ENCODE measurements around the gene ZBTB16.
A peak's percentile ranks its signal among the peaks of the same experiment; 100 is the strongest.

The ZBTB16 gene

DNA sequence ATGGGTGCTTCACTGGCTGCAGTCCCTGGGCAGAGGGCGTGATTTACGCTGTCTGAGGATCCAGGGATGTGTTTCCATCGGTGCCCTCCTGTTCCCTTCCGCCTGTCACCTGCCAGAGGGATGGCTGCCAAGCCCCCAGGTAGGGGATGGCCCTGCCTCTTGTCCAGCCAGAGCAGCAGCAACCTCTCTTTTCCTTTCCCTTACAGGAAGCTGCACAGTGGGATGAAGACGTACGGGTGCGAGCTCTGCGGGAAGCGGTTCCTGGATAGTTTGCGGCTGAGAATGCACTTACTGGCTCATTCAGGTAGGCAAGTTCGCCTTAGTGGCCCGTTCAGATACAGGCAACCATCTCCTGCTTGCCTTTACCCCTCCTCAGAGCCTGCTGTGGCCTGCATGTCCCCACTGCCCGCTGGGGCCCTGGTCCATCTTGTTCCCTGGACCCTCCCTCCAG, 96.6 kb downstream of the ZBTB16 start:
- DNase-seq, result no peak

DNA sequence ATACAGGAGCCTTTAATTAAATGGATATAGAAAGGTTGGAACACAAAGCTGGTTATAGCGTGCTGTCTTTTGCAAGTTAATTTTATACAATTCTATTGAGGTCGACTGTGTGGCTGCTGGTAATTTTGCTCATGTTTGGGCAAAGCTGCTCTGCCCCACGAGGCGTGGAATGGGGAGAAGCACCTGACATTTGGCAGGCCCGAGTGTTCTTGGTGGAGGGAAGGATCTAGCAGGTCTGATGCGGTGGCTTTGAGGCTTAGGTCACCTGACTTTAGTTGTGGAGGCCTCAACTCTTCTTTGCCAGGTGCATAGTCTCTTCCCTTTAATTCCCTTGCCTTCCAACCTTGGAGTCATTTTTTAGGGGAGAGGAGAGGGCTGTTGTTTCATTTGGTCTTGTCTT, 97.3 kb downstream of the ZBTB16 start:
- no peak for DNase-seq

DNA sequence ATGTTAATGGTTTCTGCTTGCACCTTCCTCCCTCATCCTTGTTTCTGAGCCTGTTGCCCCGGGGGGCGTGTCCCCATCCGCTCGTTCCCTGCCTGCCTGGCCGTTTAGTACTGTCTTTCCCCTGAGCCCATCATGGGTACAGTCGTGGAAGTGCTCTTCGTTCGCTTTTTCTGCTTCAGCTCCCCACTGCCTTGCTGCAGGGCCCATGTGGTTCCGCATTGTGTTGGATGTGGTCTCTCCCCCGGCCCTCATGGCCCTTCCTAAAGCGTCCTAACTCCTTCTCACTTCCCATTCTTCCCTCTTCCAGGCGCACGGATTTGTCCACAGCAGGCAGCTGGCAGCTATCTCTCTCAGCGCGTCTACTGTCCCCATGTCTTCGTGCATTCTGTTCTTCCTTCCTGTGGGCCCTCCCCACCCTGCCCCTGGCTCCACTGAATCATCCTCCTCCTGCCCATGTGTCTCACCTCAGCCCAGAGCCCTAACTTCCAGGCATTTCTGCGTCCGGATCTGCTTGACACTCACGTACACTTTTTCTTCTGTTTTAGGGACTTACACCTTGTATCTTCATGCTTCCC, 98.1 kb downstream of the ZBTB16 start:
- no peak for DNase-seq

DNA sequence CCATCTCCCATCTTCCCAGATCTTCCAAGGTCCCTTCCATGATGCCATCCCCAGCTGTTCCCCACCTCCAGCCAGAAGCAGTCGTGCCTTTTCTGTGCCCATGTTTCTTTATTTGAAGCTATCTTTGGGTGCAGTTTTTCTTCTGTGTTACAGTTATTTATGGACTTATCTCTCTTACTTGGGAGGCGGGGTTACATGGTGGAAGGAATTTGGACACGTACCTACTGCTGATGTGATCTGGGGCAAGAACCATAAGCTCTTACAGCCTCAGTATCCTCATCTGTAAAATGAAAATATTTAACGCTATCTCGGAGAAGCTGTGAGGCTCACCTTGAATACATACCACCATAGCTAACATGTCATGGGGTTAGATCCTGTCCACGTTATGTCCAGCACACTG, 98.9 kb downstream of the ZBTB16 start:
- no peak for DNase-seq

DNA sequence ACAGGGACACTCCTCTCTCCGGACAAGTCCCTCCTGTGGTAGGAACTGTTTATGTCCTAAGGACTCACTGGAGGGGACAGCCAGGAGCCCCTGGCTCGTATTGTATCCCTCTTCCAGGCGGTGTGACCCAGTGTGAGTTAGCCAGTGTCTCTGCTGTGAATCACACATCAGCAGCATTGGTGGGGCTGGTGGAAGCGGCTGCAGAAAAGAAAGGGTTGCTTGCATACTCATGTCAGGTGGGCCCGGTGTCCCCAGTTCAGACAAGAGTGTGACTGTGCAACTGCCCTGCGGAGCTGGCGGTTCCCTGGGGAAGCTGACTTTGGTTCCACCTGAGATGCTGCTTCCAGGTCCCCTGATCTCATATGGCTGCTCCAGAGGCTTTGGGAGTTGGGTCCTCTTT, 99.4 kb downstream of the ZBTB16 start:
- DNase-seq, result no peak

DNA sequence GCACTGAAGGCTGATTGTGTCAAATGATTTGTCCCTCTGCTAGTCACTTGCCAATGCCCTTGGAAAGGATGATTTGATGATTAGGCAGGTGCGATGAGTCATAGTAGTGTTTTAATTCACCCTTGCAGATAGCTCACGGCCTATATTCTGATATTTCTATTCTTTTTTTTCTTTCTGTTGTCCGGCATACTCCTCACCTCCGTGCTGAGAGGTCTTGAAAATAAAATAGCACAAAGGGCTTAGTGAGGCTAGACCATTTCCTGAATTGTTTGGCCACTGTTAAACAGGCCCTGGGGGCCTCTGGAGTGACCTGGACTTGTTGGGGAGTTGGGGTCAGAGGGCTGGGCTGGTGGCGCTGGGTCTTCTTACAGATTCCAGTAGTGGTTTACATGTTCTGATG, 99.8 kb downstream of the ZBTB16 start:
- DNase-seq, result no peak

DNA sequence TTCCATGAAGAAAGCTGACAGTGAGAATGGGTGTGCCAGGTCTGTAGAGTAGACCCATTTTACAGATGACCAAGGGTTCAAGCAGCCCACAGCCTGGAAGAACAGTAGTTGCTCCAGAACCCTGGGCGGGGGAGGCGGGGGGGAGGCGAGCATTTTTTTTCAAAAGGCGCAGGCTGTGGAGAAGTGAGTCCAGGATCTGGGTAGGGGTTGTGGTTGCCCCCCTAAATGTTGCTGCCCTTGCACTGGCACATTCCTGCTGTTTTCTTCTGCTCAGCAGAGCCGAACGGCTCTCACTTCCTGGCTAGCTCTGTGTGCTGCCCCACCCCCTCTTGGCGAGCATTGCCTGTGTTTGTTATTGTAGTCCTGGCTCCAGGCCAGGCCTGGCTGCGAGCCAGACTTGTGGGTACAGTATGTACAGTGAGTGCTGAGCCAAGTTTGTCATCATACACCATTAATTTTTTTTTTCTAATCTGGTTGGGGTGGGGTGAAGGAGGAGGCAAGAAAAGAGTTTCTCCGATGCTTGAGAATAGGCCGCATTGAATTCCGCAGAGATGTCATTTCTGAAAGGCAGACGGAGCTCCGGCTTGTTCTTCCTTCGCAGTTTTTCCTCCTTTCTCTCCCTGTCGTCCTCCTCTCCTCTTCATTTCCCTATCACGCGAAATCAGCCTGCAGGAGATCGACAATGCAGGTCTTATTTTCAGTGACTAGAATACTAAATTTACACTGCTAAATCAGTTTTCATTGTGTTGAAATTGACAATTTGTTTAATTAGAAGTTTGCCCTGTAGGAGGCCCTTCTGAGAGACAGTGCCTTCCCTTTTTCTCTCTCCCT, 100.5 kb downstream of the ZBTB16 start:
- DNase-seq, result peak; percentile 90

DNA sequence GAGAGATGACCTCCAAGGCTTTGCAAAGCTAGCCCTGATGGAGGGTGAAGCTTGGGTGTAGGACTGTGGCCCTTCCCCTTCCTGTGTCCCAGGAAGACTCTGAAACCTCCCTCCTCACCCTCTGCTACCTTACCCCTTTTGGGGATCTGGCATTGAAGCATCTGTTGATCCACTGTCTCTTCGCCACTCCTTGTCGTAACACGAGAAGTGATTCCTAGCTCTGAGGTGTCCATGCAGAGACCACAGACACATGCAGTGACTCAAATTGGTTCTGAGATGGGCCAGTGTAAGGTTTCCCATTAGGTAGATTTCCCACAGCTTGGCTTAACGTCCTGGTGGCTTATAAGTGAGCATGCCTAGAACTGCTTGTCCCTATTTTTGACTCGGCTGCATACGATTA, 101.4 kb downstream of the ZBTB16 start:
- DNase-seq, result no peak

DNA sequence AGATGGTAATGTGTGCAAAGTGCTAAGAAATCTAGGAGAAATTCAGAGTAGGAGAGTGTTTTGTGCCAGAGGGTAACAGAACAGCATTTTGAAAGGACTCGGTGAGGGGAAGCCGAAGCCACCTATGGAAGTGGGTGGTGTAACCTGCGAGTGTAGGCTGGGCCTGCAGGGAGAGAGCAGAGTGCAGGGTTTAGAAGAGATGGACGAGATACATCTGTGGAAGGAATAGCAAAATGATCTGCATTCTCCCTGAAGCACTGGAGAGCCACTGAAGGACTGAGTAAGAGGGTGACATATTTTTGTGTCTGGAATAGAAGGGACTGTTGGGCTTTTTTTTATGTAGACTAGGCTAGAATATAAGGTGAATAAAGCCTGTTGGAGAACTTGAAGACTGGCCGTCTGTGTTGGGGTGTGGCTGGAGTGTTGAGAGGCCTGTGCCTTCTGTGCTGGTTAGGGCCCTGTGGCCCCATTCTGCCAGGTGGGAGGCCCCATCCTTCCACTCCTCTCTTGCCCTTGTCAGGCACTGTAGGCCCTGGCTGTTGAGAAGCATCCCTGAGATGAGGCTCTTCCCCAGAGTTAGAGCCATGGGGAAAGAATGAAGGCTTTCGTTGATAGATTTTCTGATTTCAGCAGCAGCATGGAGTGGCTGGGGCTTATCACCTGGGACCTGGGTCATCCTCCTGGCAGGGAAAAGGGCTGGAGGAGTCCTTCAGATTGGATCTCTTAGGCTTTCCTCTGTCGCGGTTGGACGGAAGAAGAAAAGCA, 102.2 kb downstream of the ZBTB16 start:
- DNase-seq, result no peak

DNA sequence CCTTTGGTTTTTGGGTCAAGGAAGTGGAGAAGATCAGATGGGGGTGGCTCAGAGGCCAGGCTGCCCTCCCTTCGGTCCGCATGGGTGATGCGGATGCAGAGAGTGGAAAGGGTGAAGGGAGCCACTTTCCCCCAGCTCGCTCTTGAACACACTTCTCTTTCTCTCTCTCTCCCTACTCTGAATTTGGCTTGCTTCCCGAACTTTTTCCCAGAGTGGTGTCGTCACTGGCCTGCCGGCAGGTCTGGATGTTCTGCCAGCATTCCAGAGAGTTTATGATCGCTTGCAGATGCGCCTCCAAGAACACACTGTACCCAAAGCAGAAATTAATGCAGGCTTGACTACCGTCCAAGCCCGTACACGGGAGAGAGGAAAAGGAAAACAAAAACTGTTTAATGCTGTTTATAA, 103.2 kb downstream of the ZBTB16 start:
- DNase-seq, result peak; percentile 98

DNA sequence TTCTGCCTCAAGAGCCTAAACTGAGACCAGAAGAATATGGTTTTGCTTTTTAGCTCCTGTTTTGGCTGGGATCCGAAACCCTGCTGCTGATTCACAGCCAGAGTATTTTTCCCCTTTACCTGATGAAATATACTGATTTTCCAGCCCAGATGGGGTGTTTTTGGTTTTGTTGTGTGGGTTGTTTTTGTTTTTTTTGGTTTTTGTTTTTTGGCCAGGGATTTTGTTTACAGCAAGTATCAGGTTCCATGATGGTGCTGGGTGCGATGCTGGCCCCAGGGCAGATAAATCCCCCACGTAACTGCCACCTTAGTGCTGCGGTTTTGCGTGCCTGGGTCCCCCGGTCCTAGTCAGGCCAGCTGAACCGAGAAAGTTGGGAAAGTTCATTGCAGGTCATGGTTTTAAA, 103.7 kb downstream of the ZBTB16 start:
- no peak for DNase-seq

DNA sequence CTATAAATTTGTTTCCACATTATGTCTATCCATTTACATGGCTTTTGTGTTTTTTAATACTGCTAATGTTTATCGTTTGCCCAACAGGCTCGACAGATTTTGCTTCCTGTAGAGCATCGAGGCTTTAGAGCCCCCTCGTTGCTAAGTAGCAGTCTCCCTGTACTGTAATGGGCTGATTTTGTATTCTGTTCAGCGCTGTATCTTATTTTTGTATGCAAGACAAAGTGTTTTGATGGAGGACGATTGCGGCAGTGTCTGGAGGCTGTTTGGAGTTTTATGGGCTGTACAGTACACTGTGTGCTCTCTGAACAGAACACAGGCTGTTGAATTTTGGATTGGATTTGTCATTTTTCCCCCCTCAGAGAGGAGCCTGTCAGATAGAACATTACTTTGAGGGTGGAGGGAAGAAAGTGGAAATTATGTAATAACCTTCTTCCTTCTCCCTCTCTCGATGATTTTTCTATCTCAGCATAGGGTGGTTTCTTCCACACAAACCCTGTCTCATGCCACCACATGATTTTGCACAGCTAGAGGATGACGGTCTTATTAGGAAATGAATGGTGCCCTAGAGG, 104.4 kb downstream of the ZBTB16 start:
- DNase-seq, result peak; percentile 64

DNA sequence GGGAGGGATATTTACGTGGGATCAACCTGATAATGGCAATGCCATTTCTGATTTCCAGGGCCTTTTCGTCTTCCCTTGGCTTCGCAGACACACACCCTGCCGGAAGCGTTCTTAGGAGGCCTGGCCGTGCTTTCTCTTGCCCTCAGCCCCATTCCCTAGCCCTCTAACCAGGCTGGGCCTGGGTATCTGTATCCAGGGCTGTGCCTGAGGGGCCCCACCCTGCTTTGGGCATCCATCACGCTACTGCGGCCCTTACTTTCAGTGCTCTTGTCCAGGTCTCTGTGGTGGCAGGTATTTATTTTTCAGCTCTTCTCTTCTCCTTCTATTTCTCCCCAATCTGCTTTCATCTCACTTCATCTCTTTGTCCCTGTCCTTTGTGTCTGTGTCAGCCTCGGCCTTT, 105.0 kb downstream of the ZBTB16 start:
- no peak for DNase-seq

DNA sequence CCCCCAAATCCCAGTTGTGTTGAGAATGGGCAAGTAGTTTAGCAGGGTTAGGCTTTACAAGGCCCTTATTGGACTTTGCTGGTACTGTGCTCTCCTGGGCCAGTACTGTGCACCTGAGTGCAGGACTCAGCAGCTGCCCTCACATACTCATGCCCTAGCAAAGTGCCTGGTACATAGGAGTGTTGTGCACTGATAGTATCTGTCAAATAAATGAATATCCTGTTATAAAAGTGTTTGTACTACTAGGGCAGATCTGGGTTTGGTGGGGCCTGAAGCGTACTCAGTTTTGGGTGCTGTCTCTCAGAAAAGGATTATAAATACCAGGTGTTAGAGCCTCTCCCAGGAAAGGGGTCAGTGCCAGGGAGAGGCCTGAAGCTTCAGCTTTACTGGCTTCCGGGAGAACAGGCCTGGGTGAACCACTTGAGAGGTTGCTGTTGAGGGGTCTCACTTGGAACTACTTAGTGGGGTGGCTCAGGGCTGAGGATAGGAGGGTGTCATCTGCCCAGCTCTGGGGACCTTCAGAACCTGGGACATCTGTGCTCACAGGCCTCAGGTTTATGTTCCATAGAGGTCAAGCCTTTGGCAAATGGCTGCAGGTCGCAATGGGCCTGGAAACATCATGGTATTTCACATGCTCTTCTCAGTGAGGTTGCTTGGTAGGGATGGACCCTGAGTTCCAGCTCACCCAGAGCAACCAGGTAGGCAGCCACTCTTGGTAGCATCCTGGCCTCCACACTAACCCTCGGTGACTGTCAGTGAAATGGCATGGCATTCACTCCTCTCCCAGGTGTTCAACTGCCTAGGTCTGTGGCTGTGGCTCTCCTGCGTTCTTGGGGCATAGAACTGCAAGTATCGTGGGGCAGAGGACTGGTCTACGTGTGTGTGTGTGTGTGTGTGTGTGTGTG, 106.1 kb downstream of the ZBTB16 start:
- DNase-seq, result no peak

DNA sequence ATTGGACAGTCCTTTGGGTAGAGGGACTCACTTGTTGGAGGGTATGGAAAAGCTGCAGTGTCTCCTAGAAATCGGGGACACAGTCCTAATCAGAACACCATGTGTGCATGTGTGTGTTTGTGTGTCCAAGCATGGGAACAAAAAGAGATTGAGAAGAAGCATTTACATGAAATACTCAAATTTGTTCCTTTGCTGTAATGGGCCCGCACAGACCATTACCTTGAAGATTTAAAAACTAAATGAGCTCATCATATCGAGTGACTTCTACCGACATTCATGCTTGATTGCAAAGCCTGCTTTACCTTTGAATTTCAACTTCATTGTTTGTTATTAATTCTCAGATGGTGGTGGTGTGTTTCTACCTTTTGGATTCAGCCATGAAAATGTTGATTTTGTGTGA, 106.9 kb downstream of the ZBTB16 start:
- no peak for DNase-seq

DNA sequence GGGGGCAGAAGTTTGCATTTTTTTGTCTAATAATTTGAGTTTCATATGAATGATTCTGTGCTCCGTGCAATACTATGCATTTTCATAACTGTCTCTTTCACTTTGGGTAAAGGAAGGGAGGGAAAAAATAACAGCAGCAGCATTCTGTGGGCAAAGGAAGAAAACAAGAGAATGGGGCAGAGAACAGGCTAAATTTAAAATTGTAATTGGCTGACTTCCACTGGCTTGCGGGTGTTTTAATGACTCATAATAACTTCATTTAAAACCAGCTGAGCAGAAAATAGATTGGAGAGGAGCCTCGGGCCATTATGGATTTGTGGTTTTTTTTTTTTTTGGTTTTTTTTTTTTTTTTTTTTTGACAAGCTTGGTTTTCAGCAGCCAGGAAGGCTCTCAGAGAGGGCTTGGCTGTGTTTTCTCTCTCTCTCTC, 107.4 kb downstream of the ZBTB16 start:
- peak; percentile 73 for DNase-seq

DNA sequence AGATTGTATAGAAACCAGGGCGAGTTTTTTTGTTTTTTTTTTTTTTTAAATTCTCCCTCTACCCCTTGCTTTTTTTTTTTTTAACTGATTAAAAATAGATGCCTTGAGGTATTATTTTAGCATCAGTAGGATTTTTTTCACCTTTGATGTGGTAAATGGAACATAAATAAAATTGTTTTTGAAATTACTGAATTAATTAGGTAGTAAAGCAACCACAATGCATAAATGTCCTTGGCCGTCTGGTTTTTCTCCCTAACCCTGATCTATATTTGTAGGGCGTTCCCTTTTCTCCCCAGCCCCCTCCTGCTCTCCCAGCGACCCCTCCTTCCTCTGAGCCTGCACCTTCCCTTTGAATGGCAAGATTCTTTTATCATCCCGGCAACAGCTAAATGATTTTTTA, 107.8 kb downstream of the ZBTB16 start:
- no peak for DNase-seq

DNA sequence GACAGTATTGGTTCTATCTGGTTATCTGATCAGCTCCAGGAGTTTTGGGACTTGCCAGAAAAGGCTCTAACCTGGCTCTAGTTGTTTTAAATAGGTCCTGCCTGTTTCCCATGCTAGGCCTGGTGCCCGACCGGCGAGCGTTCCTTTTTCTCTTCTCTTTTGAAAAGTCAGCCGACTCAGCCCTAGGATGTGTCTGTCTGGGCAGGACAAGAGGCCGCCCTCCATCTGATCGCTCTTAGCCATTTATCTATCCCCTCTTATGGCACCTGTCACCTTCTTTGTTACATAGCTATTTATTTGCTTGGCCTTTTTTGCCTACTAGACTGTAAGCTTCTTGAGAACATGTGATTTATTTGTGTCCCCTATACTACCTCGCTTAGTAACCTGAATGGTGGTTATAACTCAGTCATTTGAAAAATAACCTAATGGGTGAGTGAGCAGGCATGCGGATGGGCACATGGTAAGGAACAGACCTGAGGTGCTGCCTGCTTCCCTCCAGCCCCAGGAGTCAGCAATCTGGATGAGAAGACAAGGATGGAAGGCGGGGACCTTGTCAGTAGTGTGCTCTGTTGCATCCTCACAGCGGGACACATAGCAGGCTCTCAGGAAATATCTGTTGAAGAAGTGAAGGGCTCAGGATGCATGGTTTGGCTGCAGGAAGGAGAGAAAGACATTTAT, 108.4 kb downstream of the ZBTB16 start:
- no peak for DNase-seq

DNA sequence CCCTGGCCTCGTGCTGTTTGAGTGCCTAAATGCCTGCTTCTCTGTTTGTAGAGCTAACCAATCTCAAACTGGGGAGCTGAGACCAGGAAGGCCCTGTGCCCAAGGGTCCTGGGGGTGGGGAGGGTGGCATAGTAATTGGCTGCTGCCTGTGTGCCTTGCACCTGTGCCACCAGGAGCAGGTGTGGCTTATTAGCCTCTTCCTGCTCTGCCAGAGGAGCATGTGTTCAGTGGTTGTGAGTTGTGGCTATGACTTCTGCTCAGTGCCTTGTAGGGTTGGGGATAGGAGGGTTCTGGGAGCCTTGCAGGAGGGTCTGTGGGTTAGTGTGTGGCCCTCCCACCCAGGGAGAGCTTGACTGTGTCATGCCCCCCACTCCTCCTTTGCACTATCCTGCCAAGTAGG, 109.2 kb downstream of the ZBTB16 start:
- no peak for DNase-seq

DNA sequence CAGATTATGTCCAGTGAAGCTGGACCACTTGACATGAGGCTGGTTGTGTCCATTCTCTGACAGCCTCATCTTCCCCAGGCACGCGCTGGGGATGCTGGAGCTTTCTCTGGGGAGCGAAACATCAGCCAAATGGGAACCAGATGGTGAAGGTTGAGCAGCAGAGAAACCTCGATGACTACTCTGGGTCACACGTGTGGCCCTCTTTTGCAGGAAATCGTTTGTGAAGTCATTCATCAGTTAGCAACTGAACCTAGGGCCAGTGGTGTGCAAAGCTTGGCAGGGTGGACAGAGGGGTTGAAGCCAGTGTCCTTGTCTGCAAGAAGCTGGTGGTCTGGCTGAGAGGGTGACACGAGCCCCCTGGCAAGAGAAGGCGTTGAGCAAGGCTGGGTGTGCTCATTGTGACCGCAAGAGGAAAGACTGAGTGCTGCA, 109.8 kb downstream of the ZBTB16 start:
- DNase-seq, result no peak

DNA sequence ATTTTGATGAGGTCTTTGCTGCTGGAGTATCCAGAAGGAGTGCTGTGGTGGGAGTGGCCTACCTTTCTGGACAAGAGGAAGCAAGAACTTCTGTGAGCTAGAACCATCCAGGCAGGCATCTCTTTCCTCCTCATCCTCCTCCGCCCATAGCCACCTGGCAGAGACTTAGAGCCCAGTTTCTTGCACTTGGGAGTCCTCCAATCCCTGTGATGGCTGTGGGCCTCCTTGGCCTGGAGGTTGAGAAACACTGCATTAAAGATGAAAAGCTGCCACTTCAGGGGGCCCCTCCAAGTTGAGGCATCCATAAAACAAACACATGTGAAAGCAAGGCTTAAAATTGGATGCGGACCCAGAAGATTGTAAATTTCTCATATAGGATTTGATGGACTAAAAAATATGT, 110.3 kb downstream of the ZBTB16 start:
- DNase-seq, result no peak

DNA sequence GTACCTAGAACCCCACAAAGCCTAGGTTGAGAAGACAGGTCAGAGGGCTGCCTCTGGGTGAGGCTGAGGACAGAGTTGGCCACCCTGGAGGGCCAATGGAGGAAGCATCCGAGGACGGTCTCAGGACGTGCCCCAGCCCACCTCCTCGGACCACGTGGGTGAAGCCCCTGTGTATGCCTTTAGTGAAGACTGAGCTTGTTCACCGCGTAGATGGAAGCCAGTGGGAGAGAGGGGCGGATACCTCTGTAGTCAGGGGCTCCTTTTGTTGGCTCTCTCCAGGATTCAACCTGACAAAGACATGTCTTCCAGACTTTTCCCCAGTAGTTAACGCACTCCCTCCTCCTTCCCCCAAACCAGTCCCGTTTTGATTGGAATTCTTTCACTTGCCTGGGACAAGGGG, 110.7 kb downstream of the ZBTB16 start:
- no peak for DNase-seq

Measured in midbrain (tissue), 1 donor.